ENCODE data around the gene RBM11.
"Not testable (repeated sequence)": the region's sequence is repeated elsewhere in the genome, so short reads cannot be mapped to it uniquely, and the experiment has no call there.

The RBM11 gene, protein sequence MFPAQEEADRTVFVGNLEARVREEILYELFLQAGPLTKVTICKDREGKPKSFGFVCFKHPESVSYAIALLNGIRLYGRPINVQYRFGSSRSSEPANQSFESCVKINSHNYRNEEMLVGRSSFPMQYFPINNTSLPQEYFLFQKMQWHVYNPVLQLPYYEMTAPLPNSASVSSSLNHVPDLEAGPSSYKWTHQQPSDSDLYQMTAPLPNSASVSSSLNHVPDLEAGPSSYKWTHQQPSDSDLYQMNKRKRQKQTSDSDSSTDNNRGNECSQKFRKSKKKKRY

GRCh38 chr21:14215971-14216641 lies at the start of gene RBM11:
RBM11 (plus strand) TSS chr21:14216157; CDS start chr21:14216187, 30 bp downstream.
- peak within 1 kb of the TSS; percentile 59 for H3K4me3 ChIP-seq (ENCODE audit: severe bottlenecking)
- no peaks in the 10 kb centered on the region for H3K4me1 ChIP-seq (ENCODE audit: insufficient read depth, poor library complexity, severe bottlenecking)
- TF ChIP-seq, protein P1, sequence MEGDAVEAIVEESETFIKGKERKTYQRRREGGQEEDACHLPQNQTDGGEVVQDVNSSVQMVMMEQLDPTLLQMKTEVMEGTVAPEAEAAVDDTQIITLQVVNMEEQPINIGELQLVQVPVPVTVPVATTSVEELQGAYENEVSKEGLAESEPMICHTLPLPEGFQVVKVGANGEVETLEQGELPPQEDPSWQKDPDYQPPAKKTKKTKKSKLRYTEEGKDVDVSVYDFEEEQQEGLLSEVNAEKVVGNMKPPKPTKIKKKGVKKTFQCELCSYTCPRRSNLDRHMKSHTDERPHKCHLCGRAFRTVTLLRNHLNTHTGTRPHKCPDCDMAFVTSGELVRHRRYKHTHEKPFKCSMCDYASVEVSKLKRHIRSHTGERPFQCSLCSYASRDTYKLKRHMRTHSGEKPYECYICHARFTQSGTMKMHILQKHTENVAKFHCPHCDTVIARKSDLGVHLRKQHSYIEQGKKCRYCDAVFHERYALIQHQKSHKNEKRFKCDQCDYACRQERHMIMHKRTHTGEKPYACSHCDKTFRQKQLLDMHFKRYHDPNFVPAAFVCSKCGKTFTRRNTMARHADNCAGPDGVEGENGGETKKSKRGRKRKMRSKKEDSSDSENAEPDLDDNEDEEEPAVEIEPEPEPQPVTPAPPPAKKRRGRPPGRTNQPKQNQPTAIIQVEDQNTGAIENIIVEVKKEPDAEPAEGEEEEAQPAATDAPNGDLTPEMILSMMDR (IDR thresholded peaks at IDR 0.05; ENCODE audit: poor library complexity, severe bottlenecking): no peak
- DNase-seq (ENCODE audit: low spot score) (peak; percentile 69), ATAC-seq (ENCODE audit: low read depth) (peak; percentile 92)
- H3K27ac ChIP-seq (ENCODE audit: poor library complexity, severe bottlenecking): no peak within 1 kb of the TSS
- no peaks in the 10 kb centered on the region for H3K36me3 ChIP-seq (ENCODE audit: low read depth)
- no peaks in the 10 kb centered on the region for H3K9me3 ChIP-seq (ENCODE audit: severe bottlenecking)
- H3K27me3 ChIP-seq (ENCODE audit: insufficient read depth, poor library complexity, severe bottlenecking): peaks cover 27% of the 10 kb centered on the region

DNA sequence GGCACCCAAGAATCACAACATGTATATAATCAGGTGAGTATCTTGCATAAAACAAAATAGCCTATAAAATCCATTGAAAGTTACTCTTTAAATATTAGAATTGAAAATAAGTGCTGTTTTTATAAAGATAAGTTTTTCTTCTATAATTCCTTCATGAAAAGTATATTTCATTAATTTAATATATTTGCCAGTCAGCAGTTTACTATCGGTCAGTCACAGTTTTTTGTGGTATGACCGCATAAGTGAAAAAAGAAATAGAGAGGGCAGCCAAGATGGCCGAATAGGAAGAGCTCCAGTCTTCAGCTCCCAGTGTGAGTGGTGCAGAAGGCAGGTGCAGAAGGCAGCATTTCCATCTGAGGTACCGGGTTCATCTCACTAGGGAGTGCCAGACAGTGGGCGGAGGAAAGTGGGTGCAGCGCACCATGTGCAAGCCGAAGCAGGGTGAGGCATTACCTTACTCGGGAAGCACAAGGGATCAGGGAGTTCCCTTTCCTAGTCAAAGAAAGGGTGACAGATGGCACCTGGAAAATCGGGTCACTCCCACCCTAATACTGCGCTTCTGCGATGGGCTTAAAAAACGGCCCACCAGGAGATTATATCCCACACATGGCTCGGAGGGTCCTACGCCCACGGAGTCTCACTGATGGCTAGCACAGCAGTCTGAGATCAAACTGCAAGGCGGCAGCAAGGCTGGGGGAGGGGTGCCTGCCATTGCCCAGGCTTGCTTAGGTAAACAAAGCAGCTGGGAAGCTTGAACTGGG lies 49.3 kb upstream of the RBM11 start:
- H3K27ac ChIP-seq (ENCODE audit: poor library complexity, severe bottlenecking); ATAC-seq (ENCODE audit: low read depth); H3K36me3 ChIP-seq (ENCODE audit: low read depth); DNase-seq (ENCODE audit: low spot score); H3K9me3 ChIP-seq (ENCODE audit: severe bottlenecking); H3K27me3 ChIP-seq (ENCODE audit: insufficient read depth, poor library complexity, severe bottlenecking); H3K4me1 ChIP-seq (ENCODE audit: insufficient read depth, poor library complexity, severe bottlenecking); H3K4me3 ChIP-seq (ENCODE audit: severe bottlenecking): not testable (repeated sequence)

- TF ChIP-seq, protein P1 (IDR thresholded peaks at IDR 0.05; ENCODE audit: poor library complexity, severe bottlenecking): no peak
- ATAC-seq (ENCODE audit: low read depth) (no peak), DNase-seq (ENCODE audit: low spot score) (no peak)
- Histone ChIP-seq H3K9me3 (ENCODE audit: severe bottlenecking) (no peaks in the 10 kb centered on the region), H3K4me3 (ENCODE audit: severe bottlenecking) (no peak overlapping the region), H3K36me3 (ENCODE audit: low read depth) (no peaks in the 10 kb centered on the region), H3K27ac (ENCODE audit: poor library complexity, severe bottlenecking) (no peak overlapping the region), H3K27me3 (ENCODE audit: insufficient read depth, poor library complexity, severe bottlenecking) (peaks cover 57% of the 10 kb centered on the region), H3K4me1 (ENCODE audit: insufficient read depth, poor library complexity, severe bottlenecking) (no peaks in the 10 kb centered on the region)
Observed at GRCh38 chr21:14206222-14206621, 9.7 kb upstream of the RBM11 start.

- Histone ChIP-seq H3K4me3 (ENCODE audit: severe bottlenecking) (no peak within 1 kb of the TSS), H3K27ac (ENCODE audit: poor library complexity, severe bottlenecking) (no peak within 1 kb of the TSS), H3K9me3 (ENCODE audit: severe bottlenecking) (no peaks in the 10 kb centered on the region), H3K36me3 (ENCODE audit: low read depth) (no peaks in the 10 kb centered on the region), H3K4me1 (ENCODE audit: insufficient read depth, poor library complexity, severe bottlenecking) (no peaks in the 10 kb centered on the region), H3K27me3 (ENCODE audit: insufficient read depth, poor library complexity, severe bottlenecking) (peaks cover 78% of the 10 kb centered on the region)
- DNase-seq (ENCODE audit: low spot score) (no peak), ATAC-seq (ENCODE audit: low read depth) (no peak)
- TF ChIP-seq, protein P1 (IDR thresholded peaks at IDR 0.05; ENCODE audit: poor library complexity, severe bottlenecking): no peak
Observed at GRCh38 chr21:14210738-14211137, 5.2 kb upstream of the RBM11 start, which contains the start of gene LIPI. LIPI (minus strand) TSS chr21:14210955; CDS start chr21:14210845, 110 bp downstream.

DNA sequence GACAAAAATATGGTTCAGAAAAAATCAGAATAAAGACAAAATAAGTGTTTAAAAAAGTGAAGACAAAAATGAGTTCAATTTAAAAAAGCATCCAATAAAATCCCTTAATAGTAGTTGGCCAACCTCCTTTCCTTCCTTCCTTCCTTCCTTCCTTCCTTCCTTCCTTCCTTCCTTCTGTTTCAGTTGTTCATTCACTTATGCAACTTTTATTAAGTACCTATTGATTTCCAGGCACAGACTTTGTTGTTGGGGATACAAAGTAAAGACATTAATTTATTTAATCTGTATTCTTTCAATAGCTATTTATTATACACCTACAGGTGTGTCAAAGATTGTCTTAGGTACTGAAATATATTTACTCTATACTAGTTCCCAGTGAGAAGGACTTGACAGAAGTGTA lies 2.8 kb upstream of the RBM11 start:
- TF ChIP-seq, protein P1 (IDR thresholded peaks at IDR 0.05; ENCODE audit: poor library complexity, severe bottlenecking): no peak
- DNase-seq (ENCODE audit: low spot score): no peak
- Histone ChIP-seq H3K4me1 (ENCODE audit: insufficient read depth, poor library complexity, severe bottlenecking) (no peaks in the 10 kb centered on the region), H3K36me3 (ENCODE audit: low read depth) (no peaks in the 10 kb centered on the region), H3K27me3 (ENCODE audit: insufficient read depth, poor library complexity, severe bottlenecking) (peaks cover 56% of the 10 kb centered on the region), H3K9me3 (ENCODE audit: severe bottlenecking) (no peaks in the 10 kb centered on the region), H3K27ac (ENCODE audit: poor library complexity, severe bottlenecking) (no peak overlapping the region), H3K4me3 (ENCODE audit: severe bottlenecking) (no peak overlapping the region)
- ATAC-seq (ENCODE audit: low read depth): no peak

Measured in RWPE2 (cell line).